Activated CD8-positive, alpha-beta memory T cell treated with anti-CD3 and anti-CD28 coated beads, Interleukin-2, amount 50 U/mL, for 4 hours (primary cell): ENCODE data around the gene CARNS1.
"Not testable (repeated sequence)": the region's sequence is repeated elsewhere in the genome, so short reads cannot be mapped to it uniquely, and the experiment has no call there.

ENCODE experiments used
- DNase-seq: peaks from one replicate; pipeline ENCODE4 v3.0.0-alpha.2; 2020

Gene CARNS1

DNA sequence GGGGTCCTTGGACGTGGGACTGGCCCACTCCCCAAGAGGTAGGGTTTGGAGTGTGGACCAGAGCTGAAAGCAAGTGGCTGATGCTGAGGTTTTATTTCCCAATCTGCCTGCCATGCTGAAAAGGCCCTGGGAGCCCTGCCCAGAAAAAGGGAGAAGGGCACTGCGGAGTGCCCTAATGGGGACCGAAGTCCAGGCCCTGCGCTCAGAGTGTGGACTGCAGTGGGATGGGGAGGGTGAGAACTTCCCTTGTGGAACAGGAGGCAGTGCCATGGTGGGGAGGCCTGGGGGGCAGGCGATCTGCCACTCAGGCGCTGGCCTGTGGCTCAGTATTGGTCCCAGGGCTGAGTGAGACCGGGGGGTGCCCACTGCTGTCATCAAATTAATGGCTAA, 32.7 kb downstream of the CARNS1 start:
- DNase-seq: no peak

DNA sequence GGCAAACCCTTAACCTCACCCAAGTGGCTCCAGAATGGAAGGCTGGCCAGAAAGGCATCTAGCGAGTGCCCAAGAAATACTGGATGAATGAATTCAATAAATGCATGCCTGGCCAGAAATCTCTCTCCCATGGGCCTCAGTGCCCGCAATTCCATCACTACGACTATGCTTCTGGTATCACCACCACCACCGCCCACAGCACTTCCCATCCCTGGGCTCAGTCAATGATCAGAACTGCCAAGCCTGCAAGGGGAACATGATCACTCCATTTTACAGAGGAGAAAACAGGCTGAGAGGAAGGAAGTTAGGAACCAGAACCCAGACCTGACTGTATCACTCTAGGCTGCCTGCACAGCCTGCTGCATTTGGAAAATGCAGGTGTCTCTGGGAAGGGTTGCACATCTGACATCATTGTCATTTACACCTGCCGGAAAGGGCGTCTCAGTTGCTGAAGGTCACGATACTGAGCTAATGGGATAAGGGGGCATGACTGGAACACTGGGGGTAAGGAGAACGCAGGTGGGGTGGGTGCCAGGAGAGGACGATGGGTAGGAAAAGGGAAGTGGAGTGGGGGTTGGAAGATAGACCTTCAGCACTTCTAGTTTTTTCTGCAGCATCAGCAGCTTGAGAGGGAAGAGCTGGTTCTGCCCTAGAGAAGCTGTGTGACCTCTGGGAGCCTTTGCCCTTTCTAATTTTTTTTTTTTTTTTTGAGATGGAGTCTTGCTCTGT, 33.8 kb downstream of the CARNS1 start:
- DNase-seq: no peak

DNA sequence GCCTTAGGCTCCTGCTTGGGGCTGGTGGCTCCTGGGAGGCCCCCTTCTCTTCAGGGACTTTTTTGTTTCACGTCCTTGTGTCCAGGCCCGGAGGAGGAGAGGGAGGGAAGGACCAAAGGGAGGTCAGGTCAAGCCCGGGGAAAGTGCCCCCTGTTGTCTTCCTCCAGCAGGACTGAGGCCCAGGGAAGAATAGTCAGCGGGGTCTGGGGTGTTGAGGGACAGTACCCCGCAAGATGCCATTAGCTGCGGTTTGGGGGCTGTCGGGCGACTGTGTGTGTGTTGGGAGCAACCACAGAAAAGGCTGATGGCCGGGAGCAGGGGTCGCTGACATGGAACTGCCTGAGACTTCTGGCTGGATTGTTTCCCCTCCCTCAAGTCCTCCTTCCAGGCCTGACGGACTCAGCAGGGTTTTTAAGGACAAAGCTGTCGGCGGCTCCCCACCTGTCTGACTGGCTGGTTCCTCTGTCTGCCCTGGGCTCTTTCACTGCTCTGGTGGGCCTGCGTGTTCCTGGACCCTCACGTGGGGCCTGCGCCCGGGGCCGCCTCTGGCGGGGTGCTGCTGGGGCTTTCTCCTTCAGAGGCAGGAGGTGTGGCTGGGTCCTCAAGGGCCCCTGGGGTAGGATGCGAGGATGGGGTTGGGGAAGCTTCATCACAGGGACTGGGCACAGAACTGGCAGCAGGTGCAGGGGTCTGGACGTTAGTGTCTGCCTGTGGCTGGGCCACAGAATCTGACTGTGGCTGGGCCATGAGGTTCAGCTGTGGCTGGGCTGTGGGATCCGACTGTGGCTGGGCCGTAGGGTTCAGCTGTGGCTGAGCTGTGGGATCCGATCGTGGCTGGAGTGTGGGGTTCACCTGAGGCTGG, 35.5 kb downstream of the CARNS1 start:
- DNase-seq: no peak

DNA sequence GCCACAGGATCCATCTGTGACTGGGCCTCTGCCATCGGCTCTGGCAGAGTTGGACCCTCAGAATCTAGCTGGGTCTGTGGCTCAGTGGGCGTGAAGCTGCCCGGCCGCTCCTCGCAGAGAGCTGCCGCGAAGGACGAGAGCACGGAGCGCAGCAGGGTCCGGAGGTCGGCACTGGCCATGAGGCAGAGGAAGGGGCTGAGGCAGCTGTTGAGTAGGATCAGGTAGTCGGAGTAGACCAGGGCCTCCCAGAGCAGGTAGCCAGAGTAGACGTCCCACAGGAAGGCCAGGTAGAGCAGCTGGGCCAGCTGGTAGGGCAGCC, 36.1 kb downstream of the CARNS1 start:
- DNase-seq: no peak

DNA sequence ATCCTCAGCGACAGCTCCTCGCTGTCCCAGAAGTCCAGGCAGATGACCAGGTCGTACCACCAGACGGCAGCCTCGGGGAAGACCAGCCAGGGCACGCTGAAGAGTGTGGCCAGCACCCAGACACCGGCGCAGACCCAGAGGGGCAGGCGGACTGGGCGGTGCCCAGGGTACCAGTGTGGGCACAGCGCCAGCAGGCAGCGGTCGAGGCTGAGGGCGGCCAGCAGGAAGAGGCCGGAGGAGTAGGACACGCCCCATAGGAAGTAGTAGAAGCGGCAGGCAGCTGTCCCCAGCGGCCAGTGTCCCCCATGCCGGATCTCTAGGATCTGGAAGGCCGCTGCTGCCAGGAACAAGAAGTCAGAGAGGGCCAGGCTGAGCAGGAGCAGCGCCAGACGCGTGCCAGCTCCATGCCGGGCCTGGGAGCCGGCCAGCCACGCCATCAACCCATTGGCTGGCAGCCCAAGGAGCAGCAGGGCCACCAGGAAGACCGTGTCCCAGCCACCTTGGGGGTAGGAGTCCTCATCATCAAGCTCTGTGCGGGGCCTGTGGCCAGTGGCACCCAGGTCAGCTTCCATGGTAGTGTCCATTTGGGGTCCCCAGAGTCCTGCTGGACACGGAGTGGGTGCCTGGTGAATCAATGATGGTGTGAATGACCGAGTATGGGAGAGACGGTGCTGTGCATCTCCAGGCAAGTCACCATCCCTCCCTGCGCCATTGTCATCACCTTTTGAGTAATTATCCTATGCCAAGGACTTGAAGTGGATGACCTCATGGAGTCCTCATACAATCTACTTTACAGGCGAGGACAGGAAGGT, 36.9 kb downstream of the CARNS1 start, which contains the start of gene GPR152:
GPR152 (minus strand) TSS at position 589 of the 812 bp plus-strand sequence; CDS start at position 584, 5 bp downstream.
- DNase-seq: no peak

DNA sequence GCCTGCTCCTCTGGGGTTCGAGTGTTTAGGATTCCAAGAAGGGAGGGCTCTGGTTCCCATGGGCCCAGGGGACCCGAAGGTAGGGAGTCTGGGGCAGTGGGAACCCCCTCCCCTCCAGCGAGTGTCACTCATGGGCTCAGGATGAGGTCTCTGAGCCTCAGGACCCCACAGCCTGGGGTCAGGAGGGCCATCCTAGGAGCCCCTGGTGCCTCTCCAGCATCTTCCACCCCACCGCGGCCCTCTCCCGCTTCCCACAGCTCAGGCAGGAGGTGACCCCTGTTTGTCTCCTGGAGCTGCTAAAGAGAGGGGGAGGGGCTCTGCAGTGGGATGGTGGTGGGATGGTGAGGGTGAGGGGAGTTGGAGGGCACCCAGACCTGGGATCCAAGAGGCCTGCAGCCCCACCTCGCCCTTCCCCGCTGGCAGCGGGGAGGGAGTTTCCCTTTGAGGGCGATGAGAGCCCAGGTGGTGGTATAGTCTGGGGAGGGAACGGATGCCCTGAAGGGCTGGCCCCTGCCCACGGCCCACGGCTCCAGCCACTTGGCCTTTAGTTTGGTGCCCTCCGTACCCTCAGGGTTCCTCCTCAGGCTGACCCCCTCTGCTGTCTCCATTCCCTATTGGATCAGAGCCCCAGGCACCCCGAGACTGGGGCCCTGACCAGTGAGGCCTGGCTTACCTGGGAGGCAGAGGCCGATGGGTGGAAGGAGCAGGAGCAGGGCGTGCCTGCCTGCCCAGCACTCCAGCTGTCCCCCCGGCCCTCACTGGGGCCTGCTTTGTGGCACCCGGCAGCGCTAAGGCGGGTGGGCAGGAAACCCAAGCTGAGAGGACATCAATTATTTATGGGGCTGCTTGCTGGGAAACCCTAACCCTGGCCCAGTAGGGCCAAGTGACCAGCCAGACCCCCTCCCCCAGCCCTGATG, 38.6 kb downstream of the CARNS1 start:
- DNase-seq: no peak

DNA sequence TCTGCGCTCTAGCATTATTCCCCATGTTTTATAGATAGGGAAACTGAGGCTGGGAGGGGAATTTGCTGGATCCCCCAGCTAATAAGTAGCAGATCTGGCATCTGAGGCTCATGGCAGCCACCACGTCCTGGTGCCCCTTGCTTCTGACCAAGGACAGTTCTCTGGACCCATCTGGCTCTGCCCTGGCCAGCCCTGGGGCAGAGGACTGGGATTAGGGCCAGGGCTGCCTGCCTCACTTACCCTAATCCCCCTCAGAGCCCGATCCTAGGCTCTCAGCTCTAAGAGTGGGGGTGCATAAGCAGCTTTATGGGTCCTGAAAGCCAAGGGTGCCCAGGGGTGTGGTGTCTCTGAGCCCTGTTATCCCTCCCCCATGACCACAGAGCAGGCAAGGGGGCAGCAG, 39.6 kb downstream of the CARNS1 start, which contains the start of gene CABP4:
CABP4 (plus strand) TSS at position 301 of the 400 bp plus-strand sequence; CDS start at position 371, 70 bp downstream.
- no peak for DNase-seq

DNA sequence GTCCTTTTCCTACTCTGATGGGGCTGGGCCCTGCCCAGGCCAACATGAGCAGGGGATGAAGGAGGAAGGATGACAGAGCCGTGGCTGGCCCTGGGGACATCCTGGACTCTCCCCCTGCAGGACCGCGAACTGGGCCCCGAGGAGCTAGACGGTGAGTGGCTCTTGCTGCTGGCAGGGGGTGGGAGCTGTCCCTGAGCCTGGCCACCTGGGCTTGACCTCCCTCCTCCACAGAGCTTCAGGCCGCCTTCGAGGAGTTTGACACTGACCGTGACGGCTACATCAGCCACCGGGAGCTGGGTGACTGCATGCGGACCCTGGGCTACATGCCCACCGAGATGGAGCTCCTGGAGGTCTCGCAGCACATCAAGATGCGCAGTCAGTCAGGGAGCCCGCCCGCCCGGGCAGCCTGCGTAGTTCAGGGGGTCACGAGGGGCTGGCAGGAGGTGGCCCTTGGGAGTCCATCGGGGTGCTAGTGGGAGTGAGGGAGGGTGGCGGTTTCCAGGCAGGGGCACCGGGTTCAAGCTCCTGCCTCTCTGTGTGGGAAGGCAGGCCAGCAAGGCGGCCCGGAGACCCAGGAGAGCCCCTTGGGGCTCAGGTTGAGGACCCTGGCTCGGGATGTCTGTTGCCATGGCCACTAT, 40.7 kb downstream of the CARNS1 start:
- DNase-seq: no peak

DNA sequence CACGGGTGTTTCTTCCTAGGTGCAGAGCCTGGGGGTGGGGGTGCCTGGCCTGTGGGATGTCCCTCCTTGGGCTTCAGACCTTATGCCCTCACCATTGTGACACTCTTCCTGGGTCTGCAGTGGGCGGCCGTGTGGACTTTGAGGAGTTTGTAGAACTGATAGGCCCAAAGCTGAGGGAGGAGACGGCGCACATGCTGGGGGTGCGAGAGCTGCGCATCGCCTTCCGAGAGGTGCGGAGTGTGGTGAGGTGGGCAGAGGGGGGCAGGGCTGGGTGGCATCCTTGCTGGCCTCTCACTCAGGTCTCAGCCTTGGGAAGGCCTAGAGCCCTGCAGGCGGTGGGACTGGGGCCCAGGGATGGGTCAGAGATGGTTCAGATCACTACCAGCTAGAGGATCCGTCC, 42.0 kb downstream of the CARNS1 start:
- DNase-seq: no peak

DNA sequence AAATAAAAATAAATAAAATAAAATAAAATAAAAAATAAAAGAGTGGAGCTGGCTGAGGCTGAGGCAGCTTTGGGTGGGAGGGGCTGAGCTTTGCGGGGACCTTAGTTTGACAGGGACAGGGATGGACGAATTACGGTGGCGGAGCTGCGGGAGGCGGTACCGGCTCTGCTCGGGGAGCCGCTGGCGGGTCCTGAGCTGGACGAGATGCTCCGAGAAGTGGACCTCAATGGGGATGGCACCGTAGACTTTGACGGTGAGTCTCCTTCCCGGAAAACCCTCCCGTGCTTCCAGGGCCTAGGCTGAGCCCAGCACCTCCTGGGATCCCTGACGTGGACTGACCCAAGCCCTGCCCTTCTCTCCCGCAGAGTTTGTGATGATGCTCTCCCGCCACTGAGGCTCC, 42.8 kb downstream of the CARNS1 start:
- no peak for DNase-seq

DNA sequence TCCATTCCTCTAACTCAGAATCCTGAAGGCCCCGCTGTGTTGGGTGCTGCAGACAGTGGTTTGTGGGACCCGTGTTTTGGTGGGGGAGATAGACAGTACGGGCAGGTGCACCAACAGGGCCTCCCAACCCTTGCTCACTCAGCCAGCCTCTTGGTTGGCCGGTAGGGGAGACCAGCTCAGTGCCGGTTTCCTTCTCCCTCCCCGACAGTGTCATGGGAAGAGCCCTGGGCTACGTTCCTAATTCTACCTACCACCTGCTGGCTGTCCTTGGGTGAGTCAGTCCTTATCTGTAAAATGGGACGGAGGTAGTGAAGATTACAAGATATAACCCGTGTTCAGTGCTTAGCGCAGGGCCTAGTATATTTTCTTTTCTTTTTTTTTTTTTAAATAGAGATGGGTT, 47.7 kb downstream of the CARNS1 start:
- DNase-seq: no peak

DNA sequence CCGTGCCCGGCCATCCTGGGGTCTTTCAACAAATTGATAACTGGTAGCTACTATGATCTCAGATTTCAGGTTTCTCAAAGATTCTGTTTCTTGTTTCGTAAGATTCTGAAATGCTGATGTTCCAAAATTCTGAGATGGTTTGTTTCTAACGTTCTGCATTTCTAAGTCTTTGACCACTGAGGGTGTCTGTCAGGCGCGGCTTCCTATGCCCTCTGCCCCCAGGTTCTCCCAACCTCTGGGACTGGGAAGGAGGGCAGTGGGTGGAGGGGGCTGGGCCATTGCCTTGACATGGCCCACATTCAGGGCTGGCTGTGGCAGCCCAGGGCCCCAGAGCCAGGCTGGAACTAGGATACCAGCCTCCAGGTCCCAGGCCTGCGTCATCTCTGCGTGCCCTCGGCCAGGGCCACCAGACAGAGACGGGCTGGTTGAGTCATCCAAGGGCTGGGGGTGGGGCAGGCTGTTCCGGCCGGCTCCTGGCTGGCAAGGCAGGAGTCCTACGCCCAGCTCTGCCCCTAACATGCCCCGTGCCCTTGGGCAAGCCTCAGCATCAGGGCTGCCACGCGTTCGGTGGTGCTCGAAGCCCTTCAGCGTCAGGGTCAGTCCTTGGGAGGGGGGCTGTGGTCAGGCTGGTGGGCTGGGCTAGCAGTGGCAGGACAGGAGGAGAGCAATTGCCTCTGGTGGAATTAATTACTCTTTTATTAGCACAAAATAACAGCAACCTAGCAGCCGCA, 48.4 kb downstream of the CARNS1 start:
- DNase-seq: no peak

DNA sequence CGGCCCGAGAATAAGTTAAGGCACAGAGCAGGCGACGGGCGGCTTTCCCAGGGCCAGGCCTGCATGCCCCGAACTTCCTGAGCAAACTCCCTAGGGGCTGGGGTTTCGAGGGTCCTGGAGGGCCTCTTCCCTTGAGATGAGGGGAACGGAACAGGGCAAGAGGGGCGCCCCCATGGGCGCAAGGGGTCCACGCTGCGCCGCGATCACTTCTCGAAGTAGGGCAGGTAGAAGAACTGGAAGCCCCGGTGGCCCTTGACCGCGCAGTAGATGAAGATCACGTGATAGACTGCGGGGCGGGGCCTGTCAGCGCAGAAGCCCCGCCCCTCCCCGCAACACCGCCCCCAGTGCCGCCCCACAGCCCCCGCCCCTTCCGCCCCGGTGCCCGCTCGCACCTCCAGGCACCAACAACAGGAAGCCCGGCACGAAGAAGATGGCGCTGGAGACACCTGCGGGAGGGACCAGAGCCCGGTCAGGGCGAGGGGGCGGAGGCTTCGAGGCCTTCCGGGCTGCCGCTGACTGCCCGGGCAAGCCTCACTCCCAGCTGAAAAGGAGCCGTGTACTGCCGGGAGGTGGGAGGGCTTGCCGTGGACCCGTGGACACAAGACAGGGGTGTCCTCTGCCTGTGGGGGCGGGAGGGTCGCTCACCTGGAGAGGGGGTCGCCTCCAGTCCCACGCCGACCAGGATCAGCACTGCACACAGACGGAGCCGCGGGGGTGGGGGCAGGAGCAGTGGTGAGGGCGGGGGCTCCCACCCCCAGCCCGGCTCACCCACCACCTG, 49.1 kb downstream of the CARNS1 start:
- peak; percentile 88 for DNase-seq

DNA sequence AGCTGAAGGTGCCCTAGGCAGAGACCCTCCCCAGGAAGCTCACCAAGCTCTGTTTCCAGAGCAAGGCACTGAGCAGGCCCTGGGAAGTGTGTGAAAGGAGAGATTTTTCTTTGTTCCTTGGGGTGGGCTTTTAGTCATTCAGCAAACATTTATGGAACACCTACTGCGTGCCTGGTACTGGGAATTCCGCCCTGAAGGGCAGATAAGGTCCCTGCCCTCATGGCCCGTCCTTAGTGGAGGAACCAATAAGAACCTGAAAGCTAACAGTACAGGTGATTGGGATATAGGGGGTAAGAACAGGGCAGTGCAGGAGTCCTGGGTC, 49.7 kb downstream of the CARNS1 start:
- DNase-seq: no peak

DNA sequence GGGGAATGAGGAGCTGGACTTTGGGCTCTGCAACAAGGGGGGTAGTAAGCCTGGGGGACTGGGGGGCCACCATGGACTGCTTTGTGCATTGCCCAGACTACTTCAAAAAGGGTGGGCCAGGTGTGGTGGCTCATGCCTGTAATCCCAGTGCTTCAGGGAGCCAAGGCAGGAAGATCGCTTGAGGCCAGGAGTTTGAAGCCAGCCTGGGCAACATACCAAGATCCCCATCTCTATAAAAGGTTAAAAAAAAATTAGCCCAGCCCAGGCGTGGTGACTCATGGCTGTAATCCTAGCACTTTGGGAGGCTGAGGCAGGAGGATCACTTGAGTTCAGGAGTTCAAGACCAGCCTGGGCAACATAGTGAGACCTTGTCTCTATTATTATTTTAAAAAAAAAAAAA, 50.1 kb downstream of the CARNS1 start:
- not testable (repeated sequence) for DNase-seq

DNA sequence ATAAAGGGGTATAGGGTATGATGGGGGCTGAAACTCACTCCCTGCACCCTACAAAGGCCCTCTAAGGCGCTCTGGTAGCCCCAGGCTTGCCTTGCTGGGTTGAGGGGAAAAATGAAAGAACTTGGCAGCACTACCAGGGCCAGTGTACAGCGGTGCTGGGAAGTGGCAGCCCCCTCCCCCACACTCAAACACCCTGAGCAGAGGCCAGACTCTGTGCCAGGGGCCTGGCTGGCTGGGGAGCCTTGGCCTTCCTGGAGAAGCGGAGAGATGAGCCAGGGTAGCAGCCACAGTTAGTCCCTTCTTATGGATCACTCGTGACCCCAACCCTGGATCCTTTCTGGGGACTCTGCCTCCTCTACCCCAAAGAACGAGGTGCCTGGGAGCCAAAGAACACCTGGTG, 50.9 kb downstream of the CARNS1 start:
- DNase-seq: no peak

DNA sequence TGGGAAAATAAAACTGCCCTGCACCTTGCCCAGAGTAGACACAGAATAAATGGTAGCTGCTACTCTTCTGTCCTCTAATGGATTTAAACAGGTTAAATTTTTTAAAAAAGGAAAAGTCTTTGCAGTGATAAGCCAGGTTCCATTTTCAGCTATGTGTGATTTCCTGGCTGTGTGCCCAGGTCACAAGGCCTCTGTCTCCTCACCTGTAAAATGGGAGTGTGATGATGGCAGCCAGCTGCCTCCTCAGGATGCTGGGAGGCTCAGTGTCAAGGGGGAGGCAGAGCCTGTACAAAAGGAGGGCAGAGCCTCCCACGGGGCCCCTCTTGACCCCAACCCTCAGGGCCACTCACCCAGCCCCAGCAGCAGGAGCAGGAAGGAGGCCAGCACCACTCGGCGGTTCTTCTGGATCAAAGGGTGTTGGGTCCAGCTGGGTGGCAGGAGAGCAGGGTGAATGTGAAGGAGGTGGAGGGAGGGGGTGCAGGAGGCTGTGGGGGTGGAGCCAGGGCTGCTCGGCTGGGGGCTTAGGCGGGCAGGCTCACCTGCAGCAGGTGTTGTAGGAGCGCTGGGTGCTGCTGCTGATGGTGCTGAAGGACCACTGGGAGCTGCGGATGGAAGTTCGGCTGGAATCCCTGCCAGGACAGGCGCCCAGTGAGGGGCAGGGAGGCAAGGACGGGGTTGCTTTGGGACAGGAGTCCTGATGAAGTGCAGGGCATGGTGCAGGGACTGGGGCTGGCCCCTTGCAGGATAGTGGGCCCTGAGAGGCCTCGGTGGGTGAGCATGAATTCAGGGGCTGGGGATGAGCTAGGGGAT, 51.7 kb downstream of the CARNS1 start:
- no peak for DNase-seq

DNA sequence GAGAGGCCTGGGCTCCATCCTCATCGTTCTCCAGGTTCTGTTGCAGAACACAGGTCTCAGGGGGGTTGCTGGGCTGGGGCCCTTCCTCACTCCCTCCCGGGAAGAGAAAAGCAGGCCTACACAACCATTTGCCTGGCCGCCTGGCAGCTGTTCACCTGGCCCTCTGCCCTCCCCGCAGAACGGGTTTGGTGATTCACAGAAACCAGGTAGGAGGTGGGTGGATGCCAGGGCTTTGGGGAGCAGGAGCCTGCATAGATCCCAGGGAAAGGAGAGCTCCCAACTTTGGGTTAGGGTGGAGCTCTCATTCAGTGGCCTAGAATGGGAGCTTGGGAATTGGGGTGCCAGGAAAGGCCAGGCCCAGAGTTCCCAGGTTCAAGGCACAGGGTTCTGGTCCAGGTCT, 52.6 kb downstream of the CARNS1 start:
- DNase-seq: no peak

DNA sequence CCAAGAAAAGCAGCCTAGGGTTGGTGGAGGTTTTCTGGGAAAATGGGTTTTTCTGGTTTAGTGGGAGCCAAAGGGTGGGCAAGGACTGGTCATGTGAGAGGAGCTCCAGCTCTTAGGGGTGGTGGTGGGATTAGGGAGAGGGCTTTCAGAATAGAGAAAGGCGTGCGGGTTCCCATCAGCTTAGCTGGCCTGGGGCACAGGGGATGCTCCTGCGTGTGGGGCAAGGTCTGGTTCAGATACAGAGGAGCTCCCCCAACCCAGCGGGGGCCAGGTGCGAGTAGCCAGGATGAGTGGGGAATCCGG, 52.9 kb downstream of the CARNS1 start:
- DNase-seq: no peak
